ENCODE measurements around the gene NCK1. TPM values are rescaled to one million over a fixed set of nuclear protein-coding genes. Genes with fewer than 3 reads are reported as not detected.

NCK1 gene
- total and polyA plus RNA-seq, 9 of the 15 experiments (the other 6 are each of a cell fraction or from before 2014, with no cell fraction given): 17.3 to 30.5 (median 25.0) TPM

GRCh38 chr3:136862617-136863322 lies 762 bp downstream of the NCK1 start:
- H3K4me3 ChIP-seq: peak overlapping the region; percentile 97
- FAIRE-seq: no peak
- in situ Hi-C loops (cut with MboI): no loop called here
- POLR2A ChIA-PET: interaction anchor here (0.7 to 1.6 kb wide), 7 partner anchors 10 to 269 kb away, joined by 3 to 8 read pairs (median 4); partner anchors contain the start of gene STAG1
- H3K4me2 ChIP-seq (ENCODE audit: insufficient read depth, low read length): peak overlapping the region; percentile 87
- H3K79me2 ChIP-seq (ENCODE audit: control insufficient read depth, insufficient read depth, low read length): peaks cover 86% of the 10 kb centered on the region
- 0% methylated on average over 14 of the region's 39 CpGs for WGBS (ENCODE audit: insufficient coverage, low coverage, missing lambda C conversion rate)
- H3K9me1 ChIP-seq (ENCODE audit: control insufficient read depth, insufficient read depth, low read length): no peaks in the 10 kb centered on the region
- TSS peak; percentile 75 for BruUV-seq (replicated peaks)
- H3K4me1 ChIP-seq (replicated peaks in 1 of 2; ENCODE audit: control insufficient read depth in 2 of 2, insufficient read depth in 2 of 2, low read length in 2 of 2): peaks cover 8 to 16% of the 10 kb centered on the region in 2 experiments; a peak in 4 of 5 replicates
- no peaks in the 10 kb centered on the region for H3K9me3 ChIP-seq (replicated peaks; ENCODE audit: control insufficient read depth, insufficient read depth, low read depth, low read length)
- peaks cover 10% of the 10 kb centered on the region; the same call in 2 of the 3 replicates for H3K36me3 ChIP-seq (ENCODE audit: control insufficient read depth, insufficient read depth, low read length)
- CTCF ChIA-PET (ENCODE audit: low intra/inter-chr PET ratio): no interaction called here
- H4K20me1 ChIP-seq (replicated peaks; ENCODE audit: control insufficient read depth, insufficient read depth, low read length): no peaks in the 10 kb centered on the region; the same call in 1 of the 2 replicates
- peak overlapping the region; percentile 85 to 99 for H3K9ac ChIP-seq (ENCODE audit: insufficient read depth in 1 of 2, low read depth in 2 of 2, low read length in 2 of 2)
- peak overlapping the region; percentile 93 for H2AFZ ChIP-seq (ENCODE audit: low read depth, low read length)
- no peaks in the 10 kb centered on the region for H3K27me3 ChIP-seq (ENCODE audit: control insufficient read depth in 2 of 2, insufficient read depth in 2 of 2, low read length in 2 of 2)
- peak overlapping the region; percentile 94 for H3K27ac ChIP-seq (ENCODE audit: extremely low read depth, low read depth, low read length)
- DNase-seq (ENCODE audit: extremely low read depth in 1 of 4, low spot score in 3 of 4): peak; percentile 34 to 64 (median 49)
- peak; percentile 67 for ATAC-seq
- intact Hi-C loops (cut with micrococcal nuclease): loop anchor here (2.0 to 5.0 kb wide), 3 partner anchors 95 to 152 kb away; partner anchors contain the start of genes IL20RB and STAG1
- TF ChIP-seq RBFOX2 (IDR thresholded peaks at IDR 0.05; ENCODE audit: low read depth, low read length): peak; percentile 54
- TF ChIP-seq KDM2B (CRISPR knock-in tag; IDR thresholded peaks at IDR 0.05): no peak
- no peak for TF ChIP-seq STAT5A (IDR thresholded peaks at IDR 0.05; ENCODE audit: borderline replicate concordance, low read length)
- TF ChIP-seq REST (IDR thresholded peaks at IDR 0.05; ENCODE audit: borderline replicate concordance): no peak
- TF ChIP-seq REST (CRISPR knock-in tag; IDR thresholded peaks at IDR 0.05; ENCODE audit: low read depth): no peak
- no peak for TF ChIP-seq ZFP36 (IDR thresholded peaks at IDR 0.05; ENCODE audit: low read depth, low read length, partially characterized antibody)
- no peak for TF ChIP-seq MYBL2 (IDR thresholded peaks at IDR 0.05; ENCODE audit: low read depth)
- TF ChIP-seq MYBL2 (CRISPR knock-in tag; IDR thresholded peaks at IDR 0.05; ENCODE audit: borderline replicate concordance): no peak
- peak; percentile 50 for TF ChIP-seq PRDM10 (IDR thresholded peaks at IDR 0.05; ENCODE audit: partially characterized antibody)
